GM06990 (cell line): ENCODE measurements around the gene S100Z.
A peak's percentile ranks its signal among the peaks of the same experiment; 100 is the strongest.

ENCODE experiments used
- DNase-seq: peaks from one replicate; pipeline ENCODE4 v3.0.0-alpha.2; 2011; ENCODE audit not compliant: insufficient read length; ENCODE audit errors: extremely low read depth
- H3K27me3 ChIP-seq: replicated peaks from 2 replicates; pipeline ENCODE4 v1.6.0; 2011; ENCODE audit warnings: low read length; ENCODE audit not compliant: control insufficient read depth, insufficient read depth
- H3K36me3 ChIP-seq: 2 replicates; pipeline ENCODE4 v1.5.1; 2011; ENCODE audit warnings: low read length; ENCODE audit not compliant: control insufficient read depth, insufficient read depth
- H3K4me3 ChIP-seq: replicated peaks from 2 replicates; pipeline ENCODE4 v1.5.1; 2011; ENCODE audit warnings: low read depth, mild to moderate bottlenecking, control low read depth, low read length
- CTCF ChIP-seq: IDR thresholded peaks from 2 replicates; pipeline ENCODE4 v1.5.1; 2011; ENCODE audit warnings: low read length, control low read depth, mild to moderate bottlenecking, inconsistent platforms; ENCODE audit not compliant: insufficient read depth, poor library complexity, severe bottlenecking

Gene S100Z

GRCh38 chr5:76958991-76959767, 109.4 kb downstream of the S100Z start:
- Histone ChIP-seq H3K27me3 (peaks cover 1% of the 10 kb centered on the region; the same call in 1 of the 2 replicates), H3K36me3 (no peaks in the 10 kb centered on the region), H3K4me3 (no peak overlapping the region)
- peak; percentile 20 for DNase-seq
- no peak for TF ChIP-seq CTCF

GRCh38 chr5:76960004-76960625, 110.3 kb downstream of the S100Z start:
- H3K27me3 ChIP-seq, result no peaks in the 10 kb centered on the region
- no peak for TF ChIP-seq CTCF
- DNase-seq, result no peak
- H3K4me3 ChIP-seq, result no peak overlapping the region
- no peaks in the 10 kb centered on the region for H3K36me3 ChIP-seq

GRCh38 chr5:76964060-76964459, 114.2 kb downstream of the S100Z start:
- no peak for DNase-seq
- Histone ChIP-seq H3K27me3 (no peaks in the 10 kb centered on the region), H3K36me3 (no peaks in the 10 kb centered on the region), H3K4me3 (no peak overlapping the region)
- TF ChIP-seq CTCF, result no peak
